ENCODE measurements around the gene POLR2L.

DNA sequence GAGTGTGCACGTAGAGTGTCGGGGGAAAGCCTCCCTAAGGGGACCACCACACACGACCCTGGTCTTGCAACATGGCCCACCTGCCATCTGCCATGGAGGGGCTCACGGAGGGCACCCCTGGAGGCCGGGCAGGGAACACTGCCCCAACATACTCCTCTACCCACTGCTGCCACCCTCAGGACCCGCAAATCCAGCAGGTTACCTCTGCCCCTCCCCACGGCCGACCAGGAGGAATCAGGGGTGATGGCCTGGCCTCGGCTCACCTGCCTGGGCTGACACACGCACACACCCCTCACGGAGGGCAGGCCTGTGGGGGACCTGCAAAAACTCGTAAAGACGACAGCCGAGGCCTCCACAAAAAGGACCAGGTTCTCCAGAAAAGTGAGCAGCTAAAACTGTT lies 38.1 kb upstream of the POLR2L start:
- TF ChIP-seq TOX (CRISPR knock-in tag; IDR thresholded peaks at IDR 0.05; ENCODE audit: borderline replicate concordance) (no peak), TCF4 (CRISPR knock-in tag; IDR thresholded peaks at IDR 0.05; ENCODE audit: borderline replicate concordance) (no peak), ZFP30 (CRISPR knock-in tag; IDR thresholded peaks at IDR 0.05) (no peak), ZNF565 (CRISPR knock-in tag; conservative IDR thresholded peaks at IDR 0.05; ENCODE audit: low read depth) (no peak), ZFP3 (CRISPR knock-in tag; IDR thresholded peaks at IDR 0.05) (no peak)
- TF ChIP-seq, protein P1, sequence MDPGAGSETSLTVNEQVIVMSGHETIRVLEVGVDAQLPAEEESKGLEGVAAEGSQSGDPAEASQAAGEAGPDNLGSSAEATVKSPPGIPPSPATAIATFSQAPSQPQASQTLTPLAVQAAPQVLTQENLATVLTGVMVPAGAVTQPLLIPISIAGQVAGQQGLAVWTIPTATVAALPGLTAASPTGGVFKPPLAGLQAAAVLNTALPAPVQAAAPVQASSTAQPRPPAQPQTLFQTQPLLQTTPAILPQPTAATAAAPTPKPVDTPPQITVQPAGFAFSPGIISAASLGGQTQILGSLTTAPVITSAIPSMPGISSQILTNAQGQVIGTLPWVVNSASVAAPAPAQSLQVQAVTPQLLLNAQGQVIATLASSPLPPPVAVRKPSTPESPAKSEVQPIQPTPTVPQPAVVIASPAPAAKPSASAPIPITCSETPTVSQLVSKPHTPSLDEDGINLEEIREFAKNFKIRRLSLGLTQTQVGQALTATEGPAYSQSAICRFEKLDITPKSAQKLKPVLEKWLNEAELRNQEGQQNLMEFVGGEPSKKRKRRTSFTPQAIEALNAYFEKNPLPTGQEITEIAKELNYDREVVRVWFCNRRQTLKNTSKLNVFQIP (CRISPR knock-in tag; IDR thresholded peaks at IDR 0.05; ENCODE audit: borderline replicate concordance, low read depth), result no peak

All from SK-N-SH treated with all-trans-retinoic acid at 6 μM for 48 hours (cell line).